ENCODE results near the gene PCDHA6. TPM values are rescaled to one million over a fixed set of nuclear protein-coding genes. Genes with fewer than 3 reads are reported as not detected.
"Not testable (repeated sequence)": the region's sequence is repeated elsewhere in the genome, so short reads cannot be mapped to it uniquely, and the experiment has no call there.

Gene PCDHA6
- total RNA-seq, 1 donor from 2014 or later: 1.2 TPM

GRCh38 chr5:140869555-140869886, 41.8 kb downstream of the PCDHA6 start:
- Histone ChIP-seq H3K27ac (no peak overlapping the region), H3K9me3 (no peaks in the 10 kb centered on the region), H3K27me3 (no peaks in the 10 kb centered on the region), H3K36me3 (no peaks in the 10 kb centered on the region), H3K4me1 (no peaks in the 10 kb centered on the region), H3K4me3 (no peak overlapping the region)
- intact Hi-C loops (cut with DNase I): no loop called here
- DNase-seq (ENCODE audit: extremely low spot score in 2 of 2): no peak
- TF ChIP-seq POLR2AphosphoS5 (IDR thresholded peaks at IDR 0.05; ENCODE audit: insufficient read depth in 1 of 2, low read depth in 1 of 2) (no peak), POLR2A (IDR thresholded peaks at IDR 0.05) (no peak), CTCF (IDR thresholded peaks at IDR 0.05) (no peak)

DNA sequence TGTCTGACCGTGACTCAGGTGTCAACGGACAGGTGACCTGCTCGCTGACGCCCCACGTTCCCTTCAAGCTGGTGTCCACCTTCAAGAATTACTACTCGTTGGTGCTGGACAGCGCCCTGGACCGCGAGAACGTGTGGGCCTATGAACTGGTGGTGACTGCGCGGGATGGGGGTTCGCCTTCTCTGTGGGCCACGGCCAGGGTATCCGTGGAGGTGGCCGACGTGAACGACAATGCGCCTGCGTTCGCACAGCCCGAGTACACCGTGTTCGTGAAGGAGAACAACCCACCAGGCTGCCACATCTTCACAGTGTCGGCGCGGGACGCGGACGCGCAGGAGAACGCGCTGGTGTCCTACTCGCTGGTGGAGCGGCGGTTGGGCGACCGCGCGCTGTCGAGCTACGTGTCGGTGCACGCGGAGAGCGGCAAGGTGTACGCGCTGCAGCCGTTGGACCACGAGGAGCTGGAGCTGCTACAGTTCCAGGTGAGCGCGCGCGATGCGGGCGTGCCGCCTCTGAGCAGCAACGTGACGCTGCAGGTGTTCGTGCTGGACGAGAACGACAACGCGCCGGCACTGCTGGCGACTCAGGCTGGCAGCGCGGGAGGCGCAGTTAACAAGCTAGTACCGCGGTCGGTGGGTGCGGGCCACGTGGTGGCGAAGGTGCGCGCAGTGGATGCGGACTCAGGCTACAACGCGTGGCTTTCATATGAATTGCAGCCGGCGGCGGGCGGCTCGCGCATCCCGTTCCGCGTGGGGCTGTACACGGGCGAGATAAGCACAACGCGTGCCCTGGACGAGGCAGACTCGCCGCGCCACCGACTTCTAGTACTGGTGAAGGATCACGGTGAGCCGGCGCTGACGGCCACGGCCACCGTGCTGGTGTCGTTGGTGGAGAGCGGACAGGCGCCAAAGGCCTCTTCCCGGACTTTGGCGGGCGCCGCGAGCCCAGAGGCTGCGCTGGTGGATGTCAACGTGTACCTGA, 42.8 kb downstream of the PCDHA6 start:
- no peak for TF ChIP-seq POLR2A (IDR thresholded peaks at IDR 0.05)
- no peak for TF ChIP-seq POLR2AphosphoS5 (IDR thresholded peaks at IDR 0.05; ENCODE audit: insufficient read depth in 1 of 2, low read depth in 1 of 2)
- TF ChIP-seq CTCF (IDR thresholded peaks at IDR 0.05): no peak
- Histone ChIP-seq H3K4me1 (no peaks in the 10 kb centered on the region), H3K27me3 (no peaks in the 10 kb centered on the region), H3K36me3 (no peaks in the 10 kb centered on the region), H3K27ac (no peak overlapping the region), H3K9me3 (no peaks in the 10 kb centered on the region), H3K4me3 (no peak overlapping the region)
- intact Hi-C loops (cut with DNase I): no loop called here
- no peak for DNase-seq (ENCODE audit: extremely low spot score in 2 of 2)

GRCh38 chr5:140875085-140876065, 47.6 kb downstream of the PCDHA6 start, which contains the start of gene PCDHA12:
Gene PCDHA12 (plus strand): TSS chr5:140875308. CDS start chr5:140875473, 165 bp downstream.
- no peak for DNase-seq (ENCODE audit: extremely low spot score in 2 of 2)
- TF ChIP-seq POLR2A (IDR thresholded peaks at IDR 0.05) (no peak), POLR2AphosphoS5 (IDR thresholded peaks at IDR 0.05; ENCODE audit: insufficient read depth in 1 of 2, low read depth in 1 of 2) (no peak), CTCF (IDR thresholded peaks at IDR 0.05) (no peak)
- Histone ChIP-seq H3K27ac (no peak within 1 kb of the TSS), H3K9me3 (peaks cover 7% of the 10 kb centered on the region), H3K27me3 (no peaks in the 10 kb centered on the region), H3K36me3 (no peaks in the 10 kb centered on the region), H3K4me3 (no peak within 1 kb of the TSS), H3K4me1 (no peaks in the 10 kb centered on the region)
- intact Hi-C loops (cut with DNase I): no loop called here

DNA sequence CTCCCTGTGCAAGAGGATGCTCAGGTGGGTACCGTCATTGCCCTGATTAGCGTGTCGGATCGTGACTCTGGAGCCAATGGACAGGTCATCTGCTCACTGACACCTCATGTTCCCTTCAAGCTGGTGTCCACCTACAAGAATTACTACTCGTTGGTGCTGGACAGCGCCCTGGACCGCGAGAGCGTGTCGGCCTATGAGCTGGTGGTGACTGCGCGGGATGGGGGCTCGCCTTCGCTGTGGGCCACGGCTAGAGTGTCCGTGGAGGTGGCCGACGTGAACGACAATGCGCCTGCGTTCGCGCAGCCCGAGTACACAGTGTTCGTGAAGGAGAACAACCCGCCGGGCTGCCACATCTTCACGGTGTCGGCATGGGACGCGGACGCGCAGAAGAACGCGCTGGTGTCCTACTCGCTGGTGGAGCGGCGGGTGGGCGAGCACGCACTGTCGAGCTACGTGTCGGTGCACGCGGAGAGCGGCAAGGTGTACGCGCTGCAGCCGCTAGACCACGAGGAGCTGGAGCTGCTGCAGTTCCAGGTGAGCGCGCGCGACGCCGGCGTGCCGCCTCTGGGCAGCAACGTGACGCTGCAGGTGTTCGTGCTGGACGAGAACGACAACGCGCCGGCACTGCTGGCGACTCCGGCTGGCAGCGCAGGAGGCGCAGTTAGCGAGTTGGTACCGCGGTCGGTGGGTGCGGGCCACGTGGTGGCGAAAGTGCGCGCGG, 48.9 kb downstream of the PCDHA6 start:
- H3K27ac ChIP-seq; DNase-seq (ENCODE audit: extremely low spot score in 2 of 2); H3K27me3 ChIP-seq; H3K36me3 ChIP-seq; H3K4me3 ChIP-seq; intact Hi-C loops (cut with DNase I); H3K4me1 ChIP-seq; H3K9me3 ChIP-seq: not testable (repeated sequence)

GRCh38 chr5:140877262-140877581, 49.5 kb downstream of the PCDHA6 start:
- Histone ChIP-seq H3K4me1 (no peaks in the 10 kb centered on the region), H3K36me3 (no peaks in the 10 kb centered on the region), H3K4me3 (no peak overlapping the region), H3K27me3 (no peaks in the 10 kb centered on the region), H3K27ac (no peak overlapping the region), H3K9me3 (peaks cover 7% of the 10 kb centered on the region)
- intact Hi-C loops (cut with DNase I): no loop called here
- DNase-seq (ENCODE audit: extremely low spot score in 2 of 2): no peak
- TF ChIP-seq CTCF (IDR thresholded peaks at IDR 0.05) (no peak), POLR2AphosphoS5 (IDR thresholded peaks at IDR 0.05; ENCODE audit: insufficient read depth in 1 of 2, low read depth in 1 of 2) (no peak), POLR2A (IDR thresholded peaks at IDR 0.05) (no peak)
